Pancreas (tissue), 10 donors: ENCODE data around the gene LAMC3. TPM values are rescaled to one million over a fixed set of nuclear protein-coding genes. Genes with fewer than 3 reads are reported as not detected.

Experiments
- ATAC-seq, 4 donors: fragments of 200-7000 bp; cut with Tn5 transposase; one replicate each; pipeline versions ENCODE4 v1.8.0 to v1.9.1; 2020; ENCODE audit warnings: mild to moderate bottlenecking in 4 of 4, moderate library complexity in 4 of 4
- DNase-seq, 6 donors: peaks; one replicate each; pipeline ENCODE4 v3.0.0-alpha.2; 2020
- FAIRE-seq: peaks from 2 replicates; lab custom pipeline; 2012; peaks lifted over from hg19 to GRCh38; lab: Jason Lieb, UNC
- H3K27ac ChIP-seq, 4 donors: fragments of 200-600 bp; sonication (generic); 1 replicate in 3 of 4; 2 replicates in 1 of 4; pipeline versions ENCODE4 v1.5.0 to v1.8.0; 2020
- H3K27me3 ChIP-seq, 4 donors: fragments of 200-600 bp; one replicate each; pipeline ENCODE4 v1.8.0; 2021
- H3K36me3 ChIP-seq, 3 donors: fragments of 200-600 bp; sonication (generic) in 1 of 3; one replicate each; pipeline versions ENCODE4 v1.5.0 to v1.8.0; 2020 to 2021
- H3K4me1 ChIP-seq, 3 donors: fragments of 200-600 bp; one replicate each; pipeline ENCODE4 v1.8.0; 2021
- H3K4me3 ChIP-seq, 4 donors: fragments of 200-600 bp; sonication (generic) in 2 of 4; one replicate each; pipeline versions ENCODE4 v1.5.0 to v1.8.0; 2020 to 2021
- H3K9me3 ChIP-seq, 4 donors: fragments of 200-600 bp; one replicate each; pipeline ENCODE4 v1.8.0; 2021
- CTCF ChIP-seq, 4 donors: fragments of 200-600 bp; sonication (generic) in 3 of 4; IDR thresholded peaks; one replicate each; pipeline versions ENCODE4 v1.5.0 to v1.8.0; 2021; ENCODE audit warnings: antibody characterized with exemption in 4 of 4
- WGBS, 2 donors: extraction: QIAGEN DNeasy Blood & Tissue Kit; methylation state at CpG; one replicate each; pipeline ENCODE4 v1.1.7; 2013; 5-methylcytosine and 5-hydroxymethylcytosine counted together
- intact Hi-C, 3 donors: fragments of 100-400 bp; cut with DNase I; formaldehyde crosslinking; loops; one replicate each; pipeline versions ENCODE4 v1.11.1 to v1.14.2; 2022
- polyA plus RNA-seq, 2 donors: library from polyadenylated mRNA; stranded (reverse); fragments of 200-250 nt; gene quantifications; one replicate each; pipeline ENCODE4 v1.2.3, GENCODE V29; 2013
- total RNA-seq, 6 donors: library from RNA; stranded (reverse); fragmentation: NEBNext Ultra II Directional in 4 of 6; extraction: Animal tissue kit (Norgen Biotek cat#: 25700) in 4 of 6; gene quantifications; one replicate each; pipeline versions ENCODE4 v1.2.1 to v1.2.4, GENCODE V29; 2021 to 2023
- donor health status: healthy with polysubstance abuse.
- donor health status: DM: no; HTN: no; CAD: no; lungs with moderate emphysema.
- donor health status: DM: no; HTN: no; CAD: no.
- donor health status: control.
- donor health status: control.
- donor health status: Bipolar disorder and iron deficiency.
- donor health status: DM: yes; HTN: yes; CAD: no.
- donor health status: DM: no; HTN: no; CAD: no.
- donor health status: DM: no; HTN: no; CAD: no.
- donor health status: DM: yes; HTN: yes; CAD: no.

LAMC3 gene
- total and polyA plus RNA-seq, 8 donors = 1.1 to 8.9 (median 2.7) TPM

DNA sequence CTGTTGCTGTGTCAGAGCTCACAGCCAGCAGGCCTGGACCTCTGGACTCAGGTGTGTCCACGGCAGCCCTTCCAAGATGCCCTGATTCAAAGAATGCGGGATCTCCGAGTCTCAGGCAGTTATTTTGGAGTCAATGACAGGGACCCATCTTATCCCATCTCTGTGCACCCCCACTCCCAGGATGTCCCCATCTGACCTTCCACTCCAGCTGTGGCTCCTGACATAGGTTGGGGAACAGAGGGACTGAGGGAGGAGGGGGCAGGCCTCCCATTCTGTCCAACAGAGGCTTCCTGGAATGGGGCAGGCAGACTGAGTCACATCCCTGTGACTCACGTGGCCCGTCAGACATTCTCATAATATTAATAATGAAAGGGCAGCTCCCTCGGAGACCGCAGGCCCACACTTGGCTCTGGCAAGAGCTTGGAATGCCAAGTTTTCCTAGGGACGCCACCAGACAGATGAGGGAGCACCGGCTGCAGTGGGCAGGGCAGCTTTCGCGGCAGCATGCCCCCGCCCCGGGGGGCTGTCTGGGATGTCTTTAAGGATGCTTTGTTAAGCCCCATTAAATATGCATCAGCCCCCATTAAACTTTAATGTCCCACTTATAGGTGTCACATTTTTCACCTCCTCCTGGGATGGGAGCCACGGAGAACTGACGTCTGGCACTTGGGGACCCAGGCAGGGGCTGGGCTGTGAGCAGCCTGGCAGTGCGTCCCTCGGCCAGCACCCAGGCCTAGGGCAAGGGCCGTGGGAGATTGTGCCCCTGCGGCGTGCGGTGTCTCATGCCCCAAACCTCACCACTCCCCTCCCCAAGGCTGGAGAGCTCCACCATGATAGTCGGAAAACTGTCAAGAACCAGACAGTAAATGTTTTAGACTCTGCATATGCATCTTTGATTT lies 46.3 kb upstream of the LAMC3 start:
- Histone ChIP-seq H3K36me3 (no peaks in the 10 kb centered on the region), H3K27me3 (no peaks in the 10 kb centered on the region), H3K27ac (no peak overlapping the region), H3K9me3 (no peaks in the 10 kb centered on the region), H3K4me3 (no peak overlapping the region), H3K4me1 (no peaks in the 10 kb centered on the region)
- 51 to 56% methylated on average over 22 of the region's 22 CpGs for WGBS, 2 donors
- intact Hi-C loops = no loop called here
- no peak for TF ChIP-seq CTCF (IDR thresholded peaks at IDR 0.05)
- no peak for FAIRE-seq
- ATAC-seq = peak in 3 of 4 donors; percentile 57 to 89 (median 82)
- peak in 2 of 6 donors; percentile 6 to 22 for DNase-seq

GRCh38 chr9:130963337-130963908 lies 45.6 kb upstream of the LAMC3 start:
- FAIRE-seq = no peak
- Histone ChIP-seq H3K27me3 (no peaks in the 10 kb centered on the region), H3K27ac (no peak overlapping the region), H3K36me3 (no peaks in the 10 kb centered on the region), H3K9me3 (no peaks in the 10 kb centered on the region), H3K4me1 (no peaks in the 10 kb centered on the region), H3K4me3 (no peak overlapping the region)
- no peak for TF ChIP-seq CTCF (IDR thresholded peaks at IDR 0.05)
- no peak for DNase-seq
- WGBS, 2 donors = 66 to 67% methylated on average over 15 of the region's 15 CpGs
- ATAC-seq = no peak
- intact Hi-C loops = no loop called here

DNA sequence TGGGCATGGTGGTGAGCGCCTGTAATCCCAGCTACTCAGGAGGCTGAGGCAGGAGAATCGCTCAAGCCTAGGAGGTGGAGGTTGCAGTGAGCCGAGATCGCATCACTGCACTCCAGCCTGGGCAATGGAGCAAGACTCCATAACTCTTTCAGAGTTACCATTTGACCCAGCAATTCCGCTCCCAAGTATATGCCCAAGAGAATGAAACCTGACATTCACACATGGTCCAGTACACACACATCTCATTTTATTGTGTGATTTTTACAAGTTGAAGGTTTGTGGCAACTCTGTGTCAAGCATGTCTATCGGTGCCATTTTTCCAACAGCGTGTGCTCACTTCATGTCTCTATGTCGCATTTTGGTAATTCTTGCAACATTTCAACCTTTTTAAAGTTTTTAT lies 45.1 kb upstream of the LAMC3 start:
- Histone ChIP-seq H3K27ac (no peak overlapping the region), H3K4me3 (no peak overlapping the region), H3K27me3 (no peaks in the 10 kb centered on the region), H3K4me1 (no peaks in the 10 kb centered on the region), H3K9me3 (no peaks in the 10 kb centered on the region), H3K36me3 (no peaks in the 10 kb centered on the region)
- TF ChIP-seq CTCF (IDR thresholded peaks at IDR 0.05) = no peak
- ATAC-seq (no peak), DNase-seq (no peak), FAIRE-seq (no peak)
- WGBS, 2 donors = 97 to 100% methylated on average over 8 of the region's 8 CpGs
- intact Hi-C loops = no loop called here

DNA sequence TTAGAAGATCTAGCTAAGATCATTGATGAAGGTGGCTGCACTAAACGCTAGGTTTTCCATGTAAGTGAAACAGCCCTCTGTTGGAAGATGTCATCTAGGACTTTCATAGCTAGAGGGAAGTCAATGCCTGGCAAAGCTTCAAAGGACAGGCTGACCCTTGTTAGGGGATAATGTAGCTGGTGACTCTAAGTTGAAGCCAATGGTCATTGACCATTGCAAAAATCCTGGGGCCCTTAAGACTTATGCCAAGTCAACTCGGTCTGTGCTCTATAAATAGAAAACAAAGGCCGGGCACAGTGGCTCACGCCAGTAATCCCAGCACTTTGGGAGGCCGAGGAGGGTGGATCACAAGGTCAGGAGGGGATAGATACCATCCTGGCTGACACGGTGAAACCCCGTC lies 43.3 kb upstream of the LAMC3 start:
- no peaks in the 10 kb centered on the region for H3K27me3 ChIP-seq
- DNase-seq (no peak), FAIRE-seq (no peak), ATAC-seq (no peak)
- intact Hi-C loops = no loop called here
- TF ChIP-seq CTCF (IDR thresholded peaks at IDR 0.05) = no peak
- no peak overlapping the region for H3K27ac ChIP-seq
- WGBS, 2 donors = 73 to 84% methylated on average over 7 of the region's 7 CpGs
- H3K36me3 ChIP-seq = no peaks in the 10 kb centered on the region
- no peak overlapping the region for H3K4me3 ChIP-seq
- H3K9me3 ChIP-seq = no peaks in the 10 kb centered on the region
- H3K4me1 ChIP-seq = no peaks in the 10 kb centered on the region

GRCh38 chr9:130970052-130970451 lies 38.9 kb upstream of the LAMC3 start:
- H3K4me1 ChIP-seq = no peaks in the 10 kb centered on the region
- WGBS, 2 donors = 75 to 79% methylated on average over 12 of the region's 12 CpGs
- no peaks in the 10 kb centered on the region for H3K36me3 ChIP-seq
- H3K27me3 ChIP-seq = no peaks in the 10 kb centered on the region
- no peak overlapping the region for H3K27ac ChIP-seq
- FAIRE-seq (no peak), ATAC-seq (no peak), DNase-seq (no peak)
- intact Hi-C loops = no loop called here
- no peak for TF ChIP-seq CTCF (IDR thresholded peaks at IDR 0.05)
- no peaks in the 10 kb centered on the region for H3K9me3 ChIP-seq
- H3K4me3 ChIP-seq = no peak overlapping the region
